Measurements from ENCODE around the gene AKAP6. TPM values are rescaled to one million over a fixed set of nuclear protein-coding genes. Genes with fewer than 3 reads are reported as not detected.

The AKAP6 gene
- total RNA-seq, 2 experiments from 2014 or later = 0.83 to 1.7 TPM

- Mint-ChIP-seq H3K27ac (no peak overlapping the region), H3K36me3 (ENCODE audit: low read depth) (no peaks in the 10 kb centered on the region), H3K4me3 (no peak overlapping the region), H3K9me3 (ENCODE audit: insufficient read depth) (no peaks in the 10 kb centered on the region), H3K4me1 (ENCODE audit: low read depth) (no peaks in the 10 kb centered on the region), H3K27me3 (ENCODE audit: low read depth) (no peaks in the 10 kb centered on the region)
- no peak for ATAC-seq
- DNase-seq = no peak
- POLR2A ChIA-PET = no interaction called here
- CTCF ChIA-PET = no interaction called here
These were observed 8.7 kb downstream of the AKAP6 start for GRCh38 chr14:32337759-32338158.

- ChIA-PET POLR2A (no interaction called here), CTCF (no interaction called here)
- no peak overlapping the region for H3K27ac Mint-ChIP-seq
- ATAC-seq (no peak), DNase-seq (no peak)
- no peak overlapping the region for H3K4me3 Mint-ChIP-seq
- no peaks in the 10 kb centered on the region for H3K27me3 Mint-ChIP-seq (ENCODE audit: low read depth)
- H3K4me1 Mint-ChIP-seq (ENCODE audit: low read depth) = no peaks in the 10 kb centered on the region
- no peaks in the 10 kb centered on the region for H3K9me3 Mint-ChIP-seq (ENCODE audit: insufficient read depth)
- no peaks in the 10 kb centered on the region for H3K36me3 Mint-ChIP-seq (ENCODE audit: low read depth)
These were observed 10.1 kb downstream of the AKAP6 start for GRCh38 chr14:32339188-32339587.

- POLR2A ChIA-PET = no interaction called here
- Mint-ChIP-seq H3K27me3 (ENCODE audit: low read depth) (no peaks in the 10 kb centered on the region), H3K9me3 (ENCODE audit: insufficient read depth) (no peaks in the 10 kb centered on the region), H3K36me3 (ENCODE audit: low read depth) (no peaks in the 10 kb centered on the region), H3K4me1 (ENCODE audit: low read depth) (no peaks in the 10 kb centered on the region), H3K27ac (no peak overlapping the region), H3K4me3 (no peak overlapping the region)
- ATAC-seq = no peak
- CTCF ChIA-PET = no interaction called here
- DNase-seq = no peak
These were observed 13.1 kb downstream of the AKAP6 start for GRCh38 chr14:32341947-32342846.

- ChIA-PET CTCF (no interaction called here), POLR2A (no interaction called here)
- Mint-ChIP-seq H3K27ac (no peak overlapping the region), H3K4me3 (no peak overlapping the region), H3K27me3 (ENCODE audit: low read depth) (no peaks in the 10 kb centered on the region), H3K4me1 (ENCODE audit: low read depth) (no peaks in the 10 kb centered on the region), H3K9me3 (ENCODE audit: insufficient read depth) (no peaks in the 10 kb centered on the region), H3K36me3 (ENCODE audit: low read depth) (no peaks in the 10 kb centered on the region)
- DNase-seq = no peak
- ATAC-seq = no peak
These were observed 13.7 kb downstream of the AKAP6 start for GRCh38 chr14:32342847-32343194.

- Mint-ChIP-seq H3K4me3 (no peak overlapping the region), H3K9me3 (ENCODE audit: insufficient read depth) (no peaks in the 10 kb centered on the region), H3K36me3 (ENCODE audit: low read depth) (no peaks in the 10 kb centered on the region), H3K27me3 (ENCODE audit: low read depth) (no peaks in the 10 kb centered on the region), H3K4me1 (ENCODE audit: low read depth) (no peaks in the 10 kb centered on the region), H3K27ac (no peak overlapping the region)
- DNase-seq (no peak), ATAC-seq (no peak)
- ChIA-PET CTCF (no interaction called here), POLR2A (no interaction called here)
These were observed 14.9 kb downstream of the AKAP6 start for GRCh38 chr14:32343926-32344430.

- H3K27ac Mint-ChIP-seq = no peak overlapping the region
- H3K4me3 Mint-ChIP-seq = no peak overlapping the region
- ATAC-seq (no peak), DNase-seq (no peak)
- H3K9me3 Mint-ChIP-seq (ENCODE audit: insufficient read depth) = no peaks in the 10 kb centered on the region
- H3K4me1 Mint-ChIP-seq (ENCODE audit: low read depth) = peaks cover 4% of the 10 kb centered on the region
- H3K27me3 Mint-ChIP-seq (ENCODE audit: low read depth) = no peaks in the 10 kb centered on the region
- ChIA-PET CTCF (no interaction called here), POLR2A (no interaction called here)
- H3K36me3 Mint-ChIP-seq (ENCODE audit: low read depth) = no peaks in the 10 kb centered on the region
These were observed 16.3 kb downstream of the AKAP6 start for GRCh38 chr14:32345311-32345791.

- POLR2A ChIA-PET = no interaction called here
- H3K27me3 Mint-ChIP-seq (ENCODE audit: low read depth) = no peaks in the 10 kb centered on the region
- H3K9me3 Mint-ChIP-seq (ENCODE audit: insufficient read depth) = no peaks in the 10 kb centered on the region
- H3K27ac Mint-ChIP-seq = no peak overlapping the region
- H3K36me3 Mint-ChIP-seq (ENCODE audit: low read depth) = no peaks in the 10 kb centered on the region
- H3K4me3 Mint-ChIP-seq = no peak overlapping the region
- DNase-seq (no peak), ATAC-seq (no peak)
- CTCF ChIA-PET = no interaction called here
- H3K4me1 Mint-ChIP-seq (ENCODE audit: low read depth) = peaks cover 4% of the 10 kb centered on the region
These were observed 20.2 kb downstream of the AKAP6 start for GRCh38 chr14:32349322-32349721.

- H3K4me3 Mint-ChIP-seq = no peak overlapping the region
- CTCF ChIA-PET = no interaction called here
- H3K27ac Mint-ChIP-seq = no peak overlapping the region
- ATAC-seq (no peak), DNase-seq (no peak)
- POLR2A ChIA-PET = no interaction called here
- H3K9me3 Mint-ChIP-seq (ENCODE audit: insufficient read depth) = no peaks in the 10 kb centered on the region
- no peaks in the 10 kb centered on the region for H3K36me3 Mint-ChIP-seq (ENCODE audit: low read depth)
- H3K27me3 Mint-ChIP-seq (ENCODE audit: low read depth) = no peaks in the 10 kb centered on the region
- peaks cover 4% of the 10 kb centered on the region for H3K4me1 Mint-ChIP-seq (ENCODE audit: low read depth)
These were observed 20.9 kb downstream of the AKAP6 start for GRCh38 chr14:32350020-32350419.

- no peaks in the 10 kb centered on the region for H3K27me3 Mint-ChIP-seq (ENCODE audit: low read depth)
- DNase-seq (no peak), ATAC-seq (no peak)
- H3K4me3 Mint-ChIP-seq = no peak overlapping the region
- peaks cover 4% of the 10 kb centered on the region for H3K4me1 Mint-ChIP-seq (ENCODE audit: low read depth)
- H3K27ac Mint-ChIP-seq = no peak overlapping the region
- H3K36me3 Mint-ChIP-seq (ENCODE audit: low read depth) = no peaks in the 10 kb centered on the region
- POLR2A ChIA-PET = no interaction called here
- H3K9me3 Mint-ChIP-seq (ENCODE audit: insufficient read depth) = no peaks in the 10 kb centered on the region
- CTCF ChIA-PET = no interaction called here
These were observed 23.5 kb downstream of the AKAP6 start for GRCh38 chr14:32352631-32353030.

- Mint-ChIP-seq H3K4me1 (ENCODE audit: low read depth) (peaks cover 4% of the 10 kb centered on the region), H3K9me3 (ENCODE audit: insufficient read depth) (no peaks in the 10 kb centered on the region), H3K4me3 (no peak overlapping the region), H3K27ac (no peak overlapping the region), H3K27me3 (ENCODE audit: low read depth) (no peaks in the 10 kb centered on the region), H3K36me3 (ENCODE audit: low read depth) (no peaks in the 10 kb centered on the region)
- no peak for ATAC-seq
- POLR2A ChIA-PET = no interaction called here
- DNase-seq = no peak
- CTCF ChIA-PET = no interaction called here
These were observed 25.6 kb downstream of the AKAP6 start for GRCh38 chr14:32354716-32355115.

- H3K27me3 Mint-ChIP-seq (ENCODE audit: low read depth) = no peaks in the 10 kb centered on the region
- H3K4me3 Mint-ChIP-seq = no peak overlapping the region
- H3K27ac Mint-ChIP-seq = no peak overlapping the region
- no peak for ATAC-seq
- ChIA-PET CTCF (no interaction called here), POLR2A (no interaction called here)
- H3K36me3 Mint-ChIP-seq (ENCODE audit: low read depth) = no peaks in the 10 kb centered on the region
- DNase-seq = no peak
- H3K4me1 Mint-ChIP-seq (ENCODE audit: low read depth) = no peaks in the 10 kb centered on the region
- no peaks in the 10 kb centered on the region for H3K9me3 Mint-ChIP-seq (ENCODE audit: insufficient read depth)
These were observed 29.7 kb downstream of the AKAP6 start for GRCh38 chr14:32358781-32359180.

- Mint-ChIP-seq H3K4me1 (ENCODE audit: low read depth) (no peaks in the 10 kb centered on the region), H3K9me3 (ENCODE audit: insufficient read depth) (no peaks in the 10 kb centered on the region), H3K27me3 (ENCODE audit: low read depth) (no peaks in the 10 kb centered on the region), H3K36me3 (ENCODE audit: low read depth) (no peaks in the 10 kb centered on the region), H3K27ac (no peak overlapping the region), H3K4me3 (no peak overlapping the region)
- CTCF ChIA-PET = no interaction called here
- ATAC-seq (no peak), DNase-seq (no peak)
- POLR2A ChIA-PET = interaction anchor here (0.6 kb wide), 1 partner anchor 791 kb away, joined by 3 read pairs; no protein-coding TSS in a partner anchor
These were observed 32.6 kb downstream of the AKAP6 start for GRCh38 chr14:32361674-32362073.

GRCh38 chr14:32363761-32364160 lies 34.7 kb downstream of the AKAP6 start:
- Mint-ChIP-seq H3K9me3 (ENCODE audit: insufficient read depth) (no peaks in the 10 kb centered on the region), H3K4me1 (ENCODE audit: low read depth) (no peaks in the 10 kb centered on the region), H3K36me3 (ENCODE audit: low read depth) (no peaks in the 10 kb centered on the region), H3K27ac (no peak overlapping the region), H3K27me3 (ENCODE audit: low read depth) (no peaks in the 10 kb centered on the region), H3K4me3 (no peak overlapping the region)
- ChIA-PET CTCF (no interaction called here), POLR2A (no interaction called here)
- ATAC-seq (no peak), DNase-seq (no peak)
